GOT3 (cell line): ENCODE measurements around the gene ATP2A3.

ENCODE experiments used
- DNase-seq: peaks from one replicate; lab custom pipeline; 2025; ENCODE audit warnings: mixed read lengths; lab: John Stamatoyannopoulos, UW

The ATP2A3 gene

GRCh38 chr17:3926860-3927627 is 37.2 kb downstream of the ATP2A3 start:
- no peak for DNase-seq

- DNase-seq: no peak
Measured at GRCh38 chr17:3925684-3926485, 38.4 kb downstream of the ATP2A3 start.

- DNase-seq: no peak
Measured at GRCh38 chr17:3924512-3925350, 39.5 kb downstream of the ATP2A3 start.

- no peak for DNase-seq
Measured at GRCh38 chr17:3923466-3924190, 40.6 kb downstream of the ATP2A3 start.

GRCh38 chr17:3922765-3923164 is 41.5 kb downstream of the ATP2A3 start:
- no peak for DNase-seq

- no peak for DNase-seq
Measured at GRCh38 chr17:3921502-3922319, 42.5 kb downstream of the ATP2A3 start.

- DNase-seq: no peak
Measured at GRCh38 chr17:3921006-3921405, 43.2 kb downstream of the ATP2A3 start.

- no peak for DNase-seq
Measured at GRCh38 chr17:3919123-3919624, 45.1 kb downstream of the ATP2A3 start.

- no peak for DNase-seq
Measured at GRCh38 chr17:3918372-3919122, 45.7 kb downstream of the ATP2A3 start.

- no peak for DNase-seq
Measured at GRCh38 chr17:3917391-3917931, 46.8 kb downstream of the ATP2A3 start.

GRCh38 chr17:3916825-3917224 is 47.4 kb downstream of the ATP2A3 start:
- DNase-seq: no peak

GRCh38 chr17:3915995-3916696 is 48.1 kb downstream of the ATP2A3 start, which contains the start of gene P2RX1:
Gene P2RX1 (minus strand): TSS chr17:3916465. CDS start chr17:3916225, 240 bp downstream.
- DNase-seq: no peak

GRCh38 chr17:3915581-3915994 is 48.6 kb downstream of the ATP2A3 start:
- DNase-seq: no peak

GRCh38 chr17:3914312-3914670 is 49.9 kb downstream of the ATP2A3 start:
- DNase-seq: no peak

- peak; percentile 33 for DNase-seq
Measured at GRCh38 chr17:3913531-3914311, 50.5 kb downstream of the ATP2A3 start.

- no peak for DNase-seq
Measured at GRCh38 chr17:3912827-3913226, 51.4 kb downstream of the ATP2A3 start.

GRCh38 chr17:3911271-3912053 is 52.8 kb downstream of the ATP2A3 start:
- no peak for DNase-seq
